Ovary (tissue), 1 donor: ENCODE results near the gene OR6N1.

Experiments
- EP300 ChIP-seq: sonication (generic); formaldehyde crosslinking; IDR thresholded peaks from one replicate; pipeline ENCODE4 v1.6.1; 2017; ENCODE audit warnings: antibody characterized with exemption
- POLR2A ChIP-seq: fragments of 450-650 bp; IDR thresholded peaks from one replicate; pipeline ENCODE4 v1.6.1; 2017; ENCODE audit warnings: antibody characterized with exemption, mild to moderate bottlenecking, moderate library complexity

- no peak for TF ChIP-seq EP300
- TF ChIP-seq POLR2A = no peak
Measured at GRCh38 chr1:158752155-158752712, 19.8 kb downstream of the OR6N1 start.
